ENCODE measurements around the gene HTR1D.
A peak's percentile ranks its signal among the peaks of the same experiment; 100 is the strongest.

The HTR1D gene

GRCh38 chr1:23171181-23171755 is 46.0 kb downstream of the HTR1D start:
- Histone ChIP-seq H3K36me3 (ENCODE audit: control insufficient read depth, insufficient read depth, low read length) (no peaks in the 10 kb centered on the region), H3K4me1 (ENCODE audit: control insufficient read depth, insufficient read depth, low read length) (no peaks in the 10 kb centered on the region), H3K9me3 (ENCODE audit: control insufficient read depth, low read length) (no peaks in the 10 kb centered on the region), H3K27me3 (ENCODE audit: control insufficient read depth, insufficient read depth, low read length, poor library complexity, severe bottlenecking) (peaks cover 4% of the 10 kb centered on the region), H3K27ac (ENCODE audit: insufficient read depth, low read depth, low read length, poor library complexity, severe bottlenecking) (no peak overlapping the region), H3K4me3 (ENCODE audit: insufficient read depth, low read depth, low read length) (no peak overlapping the region)
- WGBS, 2 experiments, result 75 to 76% methylated on average over 3 of the region's 4 CpGs

GRCh38 chr1:23169727-23170335 is 47.5 kb downstream of the HTR1D start:
- no peaks in the 10 kb centered on the region for H3K4me1 ChIP-seq (ENCODE audit: control insufficient read depth, insufficient read depth, low read length)
- no peak overlapping the region for H3K4me3 ChIP-seq (ENCODE audit: insufficient read depth, low read depth, low read length)
- no peaks in the 10 kb centered on the region for H3K27me3 ChIP-seq (ENCODE audit: control insufficient read depth, insufficient read depth, low read length, poor library complexity, severe bottlenecking)
- H3K36me3 ChIP-seq (ENCODE audit: control insufficient read depth, insufficient read depth, low read length), result no peaks in the 10 kb centered on the region
- no peaks in the 10 kb centered on the region for H3K9me3 ChIP-seq (ENCODE audit: control insufficient read depth, low read length)
- WGBS, 2 experiments, result 71 to 80% methylated on average over 5 of the region's 5 CpGs
- no peak overlapping the region for H3K27ac ChIP-seq (ENCODE audit: insufficient read depth, low read depth, low read length, poor library complexity, severe bottlenecking)

- Histone ChIP-seq H3K4me3 (ENCODE audit: insufficient read depth, low read depth, low read length) (no peak overlapping the region), H3K27ac (ENCODE audit: insufficient read depth, low read depth, low read length, poor library complexity, severe bottlenecking) (no peak overlapping the region), H3K27me3 (ENCODE audit: control insufficient read depth, insufficient read depth, low read length, poor library complexity, severe bottlenecking) (no peaks in the 10 kb centered on the region), H3K4me1 (ENCODE audit: control insufficient read depth, insufficient read depth, low read length) (no peaks in the 10 kb centered on the region), H3K9me3 (ENCODE audit: control insufficient read depth, low read length) (no peaks in the 10 kb centered on the region), H3K36me3 (ENCODE audit: control insufficient read depth, insufficient read depth, low read length) (no peaks in the 10 kb centered on the region)
- WGBS, 2 experiments, result 84 to 87% methylated on average over 14 of the region's 14 CpGs
Observed at GRCh38 chr1:23169195-23169575, 48.1 kb downstream of the HTR1D start.

- no peaks in the 10 kb centered on the region for H3K36me3 ChIP-seq (ENCODE audit: control insufficient read depth, insufficient read depth, low read length)
- H3K9me3 ChIP-seq (ENCODE audit: control insufficient read depth, low read length), result no peaks in the 10 kb centered on the region
- no peaks in the 10 kb centered on the region for H3K4me1 ChIP-seq (ENCODE audit: control insufficient read depth, insufficient read depth, low read length)
- peak within 1 kb of the TSS; percentile 74 for H3K4me3 ChIP-seq (ENCODE audit: insufficient read depth, low read depth, low read length)
- WGBS, 2 experiments, result 14% methylated on average over 56 of the region's 56 CpGs
- no peaks in the 10 kb centered on the region for H3K27me3 ChIP-seq (ENCODE audit: control insufficient read depth, insufficient read depth, low read length, poor library complexity, severe bottlenecking)
- peak within 1 kb of the TSS; percentile 92 for H3K27ac ChIP-seq (ENCODE audit: insufficient read depth, low read depth, low read length, poor library complexity, severe bottlenecking)
Observed at GRCh38 chr1:23168445-23169194, 48.7 kb downstream of the HTR1D start, which contains the start of gene LUZP1. TSS of gene LUZP1 (minus strand) at chr1:23168856.

GRCh38 chr1:23168079-23168444 is 49.2 kb downstream of the HTR1D start:
- Histone ChIP-seq H3K9me3 (ENCODE audit: control insufficient read depth, low read length) (no peaks in the 10 kb centered on the region), H3K27ac (ENCODE audit: insufficient read depth, low read depth, low read length, poor library complexity, severe bottlenecking) (peak overlapping the region; percentile 92), H3K4me3 (ENCODE audit: insufficient read depth, low read depth, low read length) (peak overlapping the region; percentile 74), H3K4me1 (ENCODE audit: control insufficient read depth, insufficient read depth, low read length) (no peaks in the 10 kb centered on the region), H3K36me3 (ENCODE audit: control insufficient read depth, insufficient read depth, low read length) (no peaks in the 10 kb centered on the region), H3K27me3 (ENCODE audit: control insufficient read depth, insufficient read depth, low read length, poor library complexity, severe bottlenecking) (no peaks in the 10 kb centered on the region)
- 0% methylated on average over 45 of the region's 49 CpGs for WGBS, 2 experiments

- Histone ChIP-seq H3K4me3 (ENCODE audit: insufficient read depth, low read depth, low read length) (peak overlapping the region; percentile 74), H3K9me3 (ENCODE audit: control insufficient read depth, low read length) (no peaks in the 10 kb centered on the region), H3K27ac (ENCODE audit: insufficient read depth, low read depth, low read length, poor library complexity, severe bottlenecking) (peak overlapping the region; percentile 88), H3K36me3 (ENCODE audit: control insufficient read depth, insufficient read depth, low read length) (no peaks in the 10 kb centered on the region), H3K27me3 (ENCODE audit: control insufficient read depth, insufficient read depth, low read length, poor library complexity, severe bottlenecking) (no peaks in the 10 kb centered on the region), H3K4me1 (ENCODE audit: control insufficient read depth, insufficient read depth, low read length) (no peaks in the 10 kb centered on the region)
- 0 to 1% methylated on average over 45 of the region's 45 CpGs for WGBS, 2 experiments
Observed at GRCh38 chr1:23167353-23168078, 49.8 kb downstream of the HTR1D start.

- H3K27ac ChIP-seq (ENCODE audit: insufficient read depth, low read depth, low read length, poor library complexity, severe bottlenecking), result no peak overlapping the region
- H3K27me3 ChIP-seq (ENCODE audit: control insufficient read depth, insufficient read depth, low read length, poor library complexity, severe bottlenecking), result no peaks in the 10 kb centered on the region
- H3K4me1 ChIP-seq (ENCODE audit: control insufficient read depth, insufficient read depth, low read length), result no peaks in the 10 kb centered on the region
- H3K9me3 ChIP-seq (ENCODE audit: control insufficient read depth, low read length), result no peaks in the 10 kb centered on the region
- H3K36me3 ChIP-seq (ENCODE audit: control insufficient read depth, insufficient read depth, low read length), result no peaks in the 10 kb centered on the region
- H3K4me3 ChIP-seq (ENCODE audit: insufficient read depth, low read depth, low read length), result peak overlapping the region; percentile 74
Observed at GRCh38 chr1:23166854-23167253, 50.4 kb downstream of the HTR1D start.

- H3K9me3 ChIP-seq (ENCODE audit: control insufficient read depth, low read length), result no peaks in the 10 kb centered on the region
- 87 to 95% methylated on average over 2 to 3 of the region's 3 CpGs for WGBS, 2 experiments
- H3K4me3 ChIP-seq (ENCODE audit: insufficient read depth, low read depth, low read length), result no peak overlapping the region
- H3K27ac ChIP-seq (ENCODE audit: insufficient read depth, low read depth, low read length, poor library complexity, severe bottlenecking), result no peak overlapping the region
- no peaks in the 10 kb centered on the region for H3K36me3 ChIP-seq (ENCODE audit: control insufficient read depth, insufficient read depth, low read length)
- no peaks in the 10 kb centered on the region for H3K4me1 ChIP-seq (ENCODE audit: control insufficient read depth, insufficient read depth, low read length)
- no peaks in the 10 kb centered on the region for H3K27me3 ChIP-seq (ENCODE audit: control insufficient read depth, insufficient read depth, low read length, poor library complexity, severe bottlenecking)
Observed at GRCh38 chr1:23163395-23163794, 53.9 kb downstream of the HTR1D start.

GRCh38 chr1:23159963-23160877 is 57.1 kb downstream of the HTR1D start:
- WGBS, 2 experiments, result 98% methylated on average over 5 of the region's 5 CpGs; no CpG with 5 or more reads in 1 of the 2 experiments
- no peaks in the 10 kb centered on the region for H3K27me3 ChIP-seq (ENCODE audit: control insufficient read depth, insufficient read depth, low read length, poor library complexity, severe bottlenecking)
- H3K27ac ChIP-seq (ENCODE audit: insufficient read depth, low read depth, low read length, poor library complexity, severe bottlenecking), result no peak overlapping the region
- no peaks in the 10 kb centered on the region for H3K36me3 ChIP-seq (ENCODE audit: control insufficient read depth, insufficient read depth, low read length)
- no peaks in the 10 kb centered on the region for H3K9me3 ChIP-seq (ENCODE audit: control insufficient read depth, low read length)
- no peaks in the 10 kb centered on the region for H3K4me1 ChIP-seq (ENCODE audit: control insufficient read depth, insufficient read depth, low read length)
- H3K4me3 ChIP-seq (ENCODE audit: insufficient read depth, low read depth, low read length), result no peak overlapping the region
